Common myeloid progenitor, CD34-positive (primary cell): ENCODE measurements around the gene PRSS23.
"Not testable (repeated sequence)": the region's sequence is repeated elsewhere in the genome, so short reads cannot be mapped to it uniquely, and the experiment has no call there.

Experiments
- CTCF ChIA-PET: fragments of 350-600 bp; sonication (Branson Sonifier 250); formaldehyde crosslinking; loops from one replicate; lab custom pipeline; 2021; ENCODE audit warnings: antibody characterized with exemption; lab: Charles Lee
- POLR2A ChIA-PET: fragments of 350-600 bp; sonication (Branson Sonifier 250); formaldehyde crosslinking; loops from one replicate; lab custom pipeline; 2021; ENCODE audit warnings: antibody characterized with exemption; lab: Charles Lee
- DNase-seq, 3 donors: peaks; one replicate each; pipeline versions ENCODE4 v3.0.0 to v3.0.0-alpha.2; 2013
- H3K27ac ChIP-seq, 2 experiments: 1 replicate in 1 of 2; 2 replicates in 1 of 2; pipeline ENCODE4 v1.7.0; 2013; ENCODE audit warnings: inconsistent platforms in 2 of 2, low read length in 2 of 2, mild to moderate bottlenecking in 2 of 2, low read depth in 1 of 2, moderate library complexity in 1 of 2; ENCODE audit not compliant: severe bottlenecking in 2 of 2, insufficient read depth in 1 of 2, poor library complexity in 1 of 2
- H3K27me3 ChIP-seq, 5 experiments: replicated peaks in 2 of 5; 1 replicate in 3 of 5; 2 replicates in 2 of 5; pipeline versions ENCODE4 v1.6.1 to v1.7.0; 2013; ENCODE audit warnings: low read length in 4 of 5, mild to moderate bottlenecking in 2 of 5, moderate library complexity in 2 of 5, inconsistent platforms in 1 of 5; ENCODE audit not compliant: insufficient read depth in 5 of 5, control insufficient read depth in 4 of 5
- H3K36me3 ChIP-seq, 4 experiments: 1 replicate in 2 of 4; 2 replicates in 2 of 4; pipeline versions ENCODE4 v1.6.1 to v1.7.0; 2013; ENCODE audit warnings: low read length in 3 of 4, control low read depth in 1 of 4, mild to moderate bottlenecking in 1 of 4; ENCODE audit not compliant: control insufficient read depth in 4 of 4, insufficient read depth in 4 of 4
- H3K4me1 ChIP-seq, 4 experiments: 1 replicate in 3 of 4; 2 replicates in 1 of 4; pipeline versions ENCODE4 v1.6.1 to v1.7.1; 2013; ENCODE audit warnings: low read length in 3 of 4, mild to moderate bottlenecking in 3 of 4, control low read depth in 1 of 4, inconsistent platforms in 1 of 4, moderate library complexity in 1 of 4; ENCODE audit not compliant: control insufficient read depth in 4 of 4, insufficient read depth in 4 of 4; ENCODE audit errors: control extremely low read depth in 1 of 4
- H3K4me3 ChIP-seq, 7 experiments: 1 replicate in 4 of 7; 2 replicates in 3 of 7; pipeline versions ENCODE4 v1.5.1 to v1.7.0; 2013; ENCODE audit warnings: mild to moderate bottlenecking in 7 of 7, low read length in 6 of 7, moderate library complexity in 6 of 7, inconsistent platforms in 2 of 7, low read depth in 2 of 7, control low read depth in 1 of 7; ENCODE audit not compliant: insufficient read depth in 4 of 7, control insufficient read depth in 1 of 7; ENCODE audit errors: extremely low read depth in 1 of 7
- H3K9me3 ChIP-seq, 5 experiments: 1 replicate in 4 of 5; 2 replicates in 1 of 5; pipeline versions ENCODE4 v1.6.1 to v1.7.1; 2013; ENCODE audit warnings: low read length in 4 of 5, mild to moderate bottlenecking in 2 of 5, inconsistent platforms in 1 of 5, low read depth in 1 of 5, moderate library complexity in 1 of 5; ENCODE audit not compliant: control insufficient read depth in 4 of 5, insufficient read depth in 2 of 5; ENCODE audit errors: control extremely low read depth in 1 of 5
- WGBS: methylation state at CpG from one replicate; pipeline ENCODE4 v1.1.5; 2013; ENCODE audit not compliant: insufficient coverage; 5-methylcytosine and 5-hydroxymethylcytosine counted together

PRSS23 gene

DNA sequence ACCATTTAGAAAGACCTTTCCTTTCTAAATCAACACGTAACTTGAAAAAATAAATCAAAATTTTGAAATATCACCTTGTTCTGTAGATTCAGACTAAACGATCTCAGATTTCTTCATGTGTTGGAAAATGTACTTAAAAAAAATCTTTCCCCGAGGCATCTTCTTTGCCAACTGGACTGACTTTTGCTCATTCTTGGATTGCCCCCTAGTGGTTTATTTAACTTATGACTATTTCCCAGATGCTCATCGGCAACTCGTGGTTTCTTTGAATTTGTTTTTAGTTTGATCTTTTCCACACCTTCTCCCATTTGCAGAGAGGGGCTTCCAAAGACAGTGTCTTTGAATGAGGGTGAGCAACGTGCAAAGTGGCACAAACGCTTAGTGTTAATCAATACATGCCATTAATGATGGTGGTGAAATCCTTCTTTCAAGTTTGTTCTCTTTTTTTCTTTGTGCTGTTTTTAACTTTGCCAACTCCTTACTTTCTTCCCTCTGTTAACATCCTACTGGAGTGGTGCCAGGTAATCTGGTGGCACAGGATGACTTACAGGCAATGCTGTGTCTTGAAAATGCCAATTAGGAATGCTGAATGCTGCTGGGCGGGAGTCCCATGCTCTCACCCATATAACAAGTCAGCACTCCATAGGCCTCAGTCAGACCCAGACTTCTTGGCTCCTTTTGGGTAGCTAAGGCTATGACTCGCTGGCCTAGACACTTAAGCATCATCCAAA, 18.3 kb downstream of the PRSS23 start:
- POLR2A ChIA-PET = no interaction called here

DNA sequence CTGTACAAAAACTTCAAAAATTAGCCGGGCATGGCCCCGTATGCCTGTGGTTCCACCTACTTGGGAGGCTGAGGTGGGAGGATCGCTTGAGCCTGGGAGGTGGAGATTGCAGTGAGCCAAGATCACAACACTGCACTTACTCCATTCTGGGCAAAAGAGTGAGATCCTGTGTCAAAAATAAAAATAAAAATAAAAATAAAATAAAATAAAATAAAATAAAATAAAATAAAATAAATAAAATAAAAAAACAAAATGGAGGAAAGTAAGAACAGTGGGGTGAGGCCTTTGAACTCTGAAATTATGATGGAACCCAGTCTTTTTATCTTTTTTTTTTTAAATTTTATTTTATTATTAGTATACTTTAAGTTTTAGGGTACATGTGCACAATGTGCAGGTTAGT, 23.8 kb downstream of the PRSS23 start:
- H3K27me3 ChIP-seq, H3K36me3 ChIP-seq, DNase-seq, H3K27ac ChIP-seq, POLR2A ChIA-PET, H3K4me1 ChIP-seq, H3K9me3 ChIP-seq, H3K4me3 ChIP-seq: not testable (repeated sequence)
- 100% methylated on average over 2 of the region's 3 CpGs for WGBS
- CTCF ChIA-PET = interaction anchor here (1.4 kb wide), 1 partner anchor 367 kb away, joined by 4 read pairs; no protein-coding TSS in a partner anchor

More for the DNA sequence above, 18.3 kb downstream of the PRSS23 start:
- CTCF ChIA-PET = interaction anchor here (1.2 to 4.3 kb wide), 5 partner anchors 13 to 362 kb away, joined by 3 to 33 read pairs (median 5); no protein-coding TSS in a partner anchor
- peak; percentile 66 to 79 (median 74) for DNase-seq
- WGBS = 6% methylated on average over 6 of the region's 9 CpGs
- Histone ChIP-seq H3K9me3 (no peaks in the 10 kb centered on the region), H3K27me3 (no peaks in the 10 kb centered on the region), H3K36me3 (no peaks in the 10 kb centered on the region), H3K4me3 (no peak overlapping the region), H3K4me1 (no peaks in the 10 kb centered on the region), H3K27ac (no peak overlapping the region)

DNA sequence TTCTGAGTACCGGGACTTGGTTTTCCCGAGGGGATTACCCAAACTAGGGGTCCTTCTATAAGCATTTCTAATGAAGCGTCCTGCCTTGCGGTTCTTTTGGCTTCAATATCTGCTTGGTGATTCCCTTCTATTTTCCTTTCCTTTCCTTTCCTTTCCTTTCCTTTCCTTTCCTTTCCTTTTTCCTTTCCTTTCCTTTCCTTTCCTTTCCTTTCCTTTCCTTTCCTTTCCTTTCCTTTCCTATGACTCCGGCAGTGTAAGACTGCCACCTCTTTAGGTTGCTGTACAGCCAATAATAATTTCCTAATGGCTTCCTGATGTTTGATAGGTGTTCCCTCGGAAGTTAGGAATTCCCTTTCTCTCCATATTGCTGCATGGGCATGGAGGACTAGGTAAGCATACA, 34.0 kb downstream of the PRSS23 start:
- H3K4me1 ChIP-seq, H3K27me3 ChIP-seq, CTCF ChIA-PET, DNase-seq, H3K27ac ChIP-seq, H3K4me3 ChIP-seq, POLR2A ChIA-PET, H3K9me3 ChIP-seq, H3K36me3 ChIP-seq: not testable (repeated sequence)
- 97% methylated on average over 4 of the region's 6 CpGs for WGBS

DNA sequence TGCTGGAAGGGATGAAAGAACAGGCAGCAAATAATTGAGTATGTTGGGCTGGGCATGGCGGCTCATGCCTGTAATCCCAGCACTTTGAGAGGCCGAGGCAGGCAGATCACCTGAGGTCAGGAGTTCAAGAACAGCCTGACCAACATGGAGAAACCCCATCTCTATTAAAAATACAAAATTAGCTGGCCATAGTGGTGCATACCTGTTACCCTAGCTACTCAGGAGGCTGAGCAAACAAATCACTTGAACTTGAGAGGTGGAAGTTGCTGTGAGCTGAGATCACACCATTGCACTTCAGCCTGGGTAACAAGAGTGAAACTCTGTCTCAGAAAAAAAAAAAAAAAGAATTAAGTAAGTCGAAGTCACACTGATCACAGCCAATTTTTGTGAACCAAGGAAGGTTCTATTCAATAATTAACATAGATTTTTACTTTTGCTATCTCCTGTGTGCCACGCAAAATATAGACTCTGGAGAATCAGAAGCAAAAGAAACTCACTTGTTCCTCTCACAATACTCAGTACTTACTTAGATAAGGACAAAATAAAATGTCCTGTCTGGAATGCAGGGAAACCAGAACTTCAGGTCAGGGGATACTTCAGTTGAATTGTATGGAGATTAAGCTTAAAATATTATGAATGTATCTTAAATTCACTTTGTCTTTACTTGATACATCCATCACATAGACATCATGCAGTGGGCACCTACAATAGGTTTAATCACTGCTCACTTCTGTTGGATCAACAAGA, 44.6 kb downstream of the PRSS23 start:
- H3K4me3 ChIP-seq, H3K9me3 ChIP-seq, POLR2A ChIA-PET, DNase-seq, H3K27me3 ChIP-seq, H3K27ac ChIP-seq, CTCF ChIA-PET, H3K4me1 ChIP-seq, H3K36me3 ChIP-seq: not testable (repeated sequence)
- 100% methylated on average over 1 of the region's 4 CpGs for WGBS

DNA sequence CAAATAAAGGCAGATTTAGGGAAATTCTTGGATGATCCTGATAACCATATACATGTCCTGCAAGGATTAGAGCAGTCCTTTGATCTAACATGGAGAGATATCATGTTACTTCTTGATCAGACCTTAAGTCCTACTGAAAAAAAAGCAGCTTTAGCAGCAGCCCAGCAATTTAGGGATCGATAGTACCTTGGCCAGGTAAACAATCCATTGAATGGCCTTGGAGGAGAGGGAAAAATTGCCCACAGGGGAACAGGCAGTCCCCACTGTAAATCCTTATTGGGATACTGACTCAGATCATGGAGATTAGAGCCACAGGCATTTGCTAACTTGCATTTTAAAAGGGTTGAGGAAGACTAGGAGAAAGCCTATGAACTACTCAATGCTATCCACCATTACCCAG, 47.8 kb downstream of the PRSS23 start:
- DNase-seq = no peak
- 100% methylated on average over 1 of the region's 1 CpG for WGBS
- H3K27me3 ChIP-seq = no peaks in the 10 kb centered on the region
- peaks cover 0 to 1% (median 0%) of the 10 kb centered on the region in 5 experiments for H3K9me3 ChIP-seq
- CTCF ChIA-PET = no interaction called here
- no peak overlapping the region for H3K27ac ChIP-seq
- no peaks in the 10 kb centered on the region for H3K4me1 ChIP-seq
- no peak overlapping the region for H3K4me3 ChIP-seq
- POLR2A ChIA-PET = no interaction called here
- no peaks in the 10 kb centered on the region for H3K36me3 ChIP-seq

DNA sequence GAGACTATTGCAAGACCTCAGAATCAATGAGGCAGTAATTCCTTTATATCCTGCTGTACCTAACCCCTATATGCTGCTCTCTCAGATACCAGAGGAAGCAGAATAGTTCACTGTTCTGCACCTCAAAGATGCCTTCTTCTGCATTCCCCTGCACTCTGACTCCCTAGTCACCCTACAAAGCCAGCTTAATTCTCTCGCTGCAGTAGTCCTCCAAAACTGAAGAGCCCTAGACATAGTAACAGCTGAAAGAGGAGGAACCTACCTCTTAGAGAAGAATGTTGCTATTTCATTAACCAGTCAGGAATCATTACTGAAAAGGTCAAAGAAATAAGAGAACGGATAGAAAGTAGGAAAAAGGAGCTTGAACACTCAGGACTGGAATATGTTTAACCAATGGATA, 49.3 kb downstream of the PRSS23 start:
- CTCF ChIA-PET = interaction anchor here (1.0 kb wide), 2 partner anchors 11 to 21 kb away, joined by 3 read pairs; no protein-coding TSS in a partner anchor
- POLR2A ChIA-PET = no interaction called here
- Histone ChIP-seq H3K4me3 (no peak overlapping the region), H3K9me3 (no peaks in the 10 kb centered on the region), H3K4me1 (no peaks in the 10 kb centered on the region), H3K27me3 (no peaks in the 10 kb centered on the region), H3K36me3 (no peaks in the 10 kb centered on the region), H3K27ac (no peak overlapping the region)
- WGBS = no CpG with 5 or more reads among the region's 2 CpGs
- no peak for DNase-seq
